ENCODE results near the gene DSCAML1.

DSCAML1 gene

GRCh38 chr11:117629891-117630538 lies 167.0 kb downstream of the DSCAML1 start:
- H2BK15ac ChIP-seq (ENCODE audit: low read length) = no peak overlapping the region
- H3K36me3 ChIP-seq (replicated peaks in 1 of 2; ENCODE audit: control insufficient read depth in 2 of 2, insufficient read depth in 2 of 2, low read length in 2 of 2) = no peaks in the 10 kb centered on the region
- peaks cover 0 to 58% (median 0%) of the 10 kb centered on the region in 3 experiments for H3K27me3 ChIP-seq (ENCODE audit: control insufficient read depth in 3 of 3, insufficient read depth in 3 of 3, low read depth in 1 of 3, low read length in 3 of 3)
- H3K4ac ChIP-seq (ENCODE audit: low read length) = no peak overlapping the region
- peaks cover 0 to 2% of the 10 kb centered on the region in 2 donors for H3K4me1 ChIP-seq (ENCODE audit: control insufficient read depth in 2 of 2, insufficient read depth in 1 of 2, low read depth in 1 of 2, low read length in 2 of 2)
- H3K23ac ChIP-seq (ENCODE audit: low read depth, low read length, poor library complexity) = peak overlapping the region; percentile 22
- no peak for DNase-seq (ENCODE audit: low spot score)
- H4K8ac ChIP-seq (ENCODE audit: low read depth, low read length) = no peak overlapping the region
- peak overlapping the region; percentile 73 for H2AK5ac ChIP-seq (ENCODE audit: low read depth, low read length)
- no peak overlapping the region for H2BK12ac ChIP-seq (ENCODE audit: low read length)
- no peak overlapping the region for H2BK5ac ChIP-seq (ENCODE audit: low read length)
- H3K4me3 ChIP-seq (ENCODE audit: low read length in 2 of 2) = peak overlapping the region in 1 of 2 donors; percentile 13
- no peak overlapping the region for H2AFZ ChIP-seq (ENCODE audit: low read length)
- H3K4me2 ChIP-seq (ENCODE audit: insufficient read depth, low read length, poor library complexity, severe bottlenecking) = no peak overlapping the region
- no peak overlapping the region for H3K27ac ChIP-seq (replicated peaks; ENCODE audit: low read length)
- no CpG with 5 or more reads among the region's 9 CpGs for WGBS, 2 donors (ENCODE audit: extremely low coverage in 2 of 2, insufficient read length in 2 of 2, insufficient replicate concordance in 1 of 2)
- H4K91ac ChIP-seq (ENCODE audit: low read depth, low read length, poor library complexity) = no peak overlapping the region
- no peak overlapping the region for H2BK120ac ChIP-seq (ENCODE audit: low read depth, low read length)
- no peak overlapping the region for H3K9ac ChIP-seq (ENCODE audit: low read depth, low read length, poor library complexity)
- H3K18ac ChIP-seq (ENCODE audit: low read length) = no peak overlapping the region
- H3K14ac ChIP-seq (ENCODE audit: low read length) = peak overlapping the region; percentile 87
- H3K9me3 ChIP-seq (replicated peaks in 1 of 2; ENCODE audit: control insufficient read depth in 2 of 2, insufficient read depth in 1 of 2, low read depth in 1 of 2, low read length in 2 of 2) = no peaks in the 10 kb centered on the region
- H3K79me1 ChIP-seq (ENCODE audit: low read depth, low read length) = no peaks in the 10 kb centered on the region

- no peaks in the 10 kb centered on the region for H3K79me1 ChIP-seq (ENCODE audit: low read depth, low read length)
- peaks cover 0 to 2% of the 10 kb centered on the region in 2 donors for H3K4me1 ChIP-seq (ENCODE audit: control insufficient read depth in 2 of 2, insufficient read depth in 1 of 2, low read depth in 1 of 2, low read length in 2 of 2)
- H4K8ac ChIP-seq (ENCODE audit: low read depth, low read length) = no peak overlapping the region
- H3K18ac ChIP-seq (ENCODE audit: low read length) = no peak overlapping the region
- no peak overlapping the region for H2BK5ac ChIP-seq (ENCODE audit: low read length)
- H4K91ac ChIP-seq (ENCODE audit: low read depth, low read length, poor library complexity) = no peak overlapping the region
- H2AFZ ChIP-seq (ENCODE audit: low read length) = no peak overlapping the region
- WGBS, 2 donors (ENCODE audit: extremely low coverage in 2 of 2, insufficient read length in 2 of 2, insufficient replicate concordance in 1 of 2) = no CpG with 5 or more reads among the region's 6 CpGs
- no peak overlapping the region for H2BK12ac ChIP-seq (ENCODE audit: low read length)
- H3K36me3 ChIP-seq (replicated peaks in 1 of 2; ENCODE audit: control insufficient read depth in 2 of 2, insufficient read depth in 2 of 2, low read length in 2 of 2) = no peaks in the 10 kb centered on the region
- no peak overlapping the region for H3K9ac ChIP-seq (ENCODE audit: low read depth, low read length, poor library complexity)
- H3K4me3 ChIP-seq (ENCODE audit: low read length in 2 of 2) = no peak overlapping the region
- peaks cover 0 to 50% (median 0%) of the 10 kb centered on the region in 3 experiments for H3K27me3 ChIP-seq (ENCODE audit: control insufficient read depth in 3 of 3, insufficient read depth in 3 of 3, low read depth in 1 of 3, low read length in 3 of 3)
- DNase-seq (ENCODE audit: low spot score) = no peak
- H3K14ac ChIP-seq (ENCODE audit: low read length) = no peak overlapping the region
- no peak overlapping the region for H3K27ac ChIP-seq (replicated peaks; ENCODE audit: low read length)
- H3K4ac ChIP-seq (ENCODE audit: low read length) = no peak overlapping the region
- no peaks in the 10 kb centered on the region for H3K9me3 ChIP-seq (replicated peaks in 1 of 2; ENCODE audit: control insufficient read depth in 2 of 2, insufficient read depth in 1 of 2, low read depth in 1 of 2, low read length in 2 of 2)
- H2BK15ac ChIP-seq (ENCODE audit: low read length) = peak overlapping the region; percentile 49
- no peak overlapping the region for H3K23ac ChIP-seq (ENCODE audit: low read depth, low read length, poor library complexity)
- no peak overlapping the region for H2BK120ac ChIP-seq (ENCODE audit: low read depth, low read length)
- no peak overlapping the region for H2AK5ac ChIP-seq (ENCODE audit: low read depth, low read length)
- no peak overlapping the region for H3K4me2 ChIP-seq (ENCODE audit: insufficient read depth, low read length, poor library complexity, severe bottlenecking)
Observed at GRCh38 chr11:117629146-117629545, 167.9 kb downstream of the DSCAML1 start.

GRCh38 chr11:117627259-117627658 lies 169.8 kb downstream of the DSCAML1 start:
- Histone ChIP-seq H3K9ac (ENCODE audit: low read depth, low read length, poor library complexity) (no peak overlapping the region), H3K14ac (ENCODE audit: low read length) (no peak overlapping the region), H2BK12ac (ENCODE audit: low read length) (no peak overlapping the region), H4K91ac (ENCODE audit: low read depth, low read length, poor library complexity) (no peak overlapping the region), H3K4me2 (ENCODE audit: insufficient read depth, low read length, poor library complexity, severe bottlenecking) (no peak overlapping the region), H3K4me1 (ENCODE audit: control insufficient read depth in 2 of 2, insufficient read depth in 1 of 2, low read depth in 1 of 2, low read length in 2 of 2) (no peaks in the 10 kb centered on the region), H2BK120ac (ENCODE audit: low read depth, low read length) (no peak overlapping the region), H4K8ac (ENCODE audit: low read depth, low read length) (no peak overlapping the region), H2AK5ac (ENCODE audit: low read depth, low read length) (no peak overlapping the region), H2BK5ac (ENCODE audit: low read length) (no peak overlapping the region), H2BK15ac (ENCODE audit: low read length) (no peak overlapping the region), H3K23ac (ENCODE audit: low read depth, low read length, poor library complexity) (no peak overlapping the region), H2AFZ (ENCODE audit: low read length) (no peak overlapping the region), H3K79me1 (ENCODE audit: low read depth, low read length) (no peaks in the 10 kb centered on the region), H3K4ac (ENCODE audit: low read length) (no peak overlapping the region), H3K18ac (ENCODE audit: low read length) (peak overlapping the region; percentile 15), H3K9me3 (replicated peaks in 1 of 2; ENCODE audit: control insufficient read depth in 2 of 2, insufficient read depth in 1 of 2, low read depth in 1 of 2, low read length in 2 of 2) (no peaks in the 10 kb centered on the region), H3K27me3 (ENCODE audit: control insufficient read depth in 3 of 3, insufficient read depth in 3 of 3, low read depth in 1 of 3, low read length in 3 of 3) (peaks cover 0 to 31% (median 0%) of the 10 kb centered on the region in 3 experiments), H3K27ac (replicated peaks; ENCODE audit: low read length) (no peak overlapping the region), H3K4me3 (ENCODE audit: low read length in 2 of 2) (peak overlapping the region in 1 of 2 donors; percentile 39), H3K36me3 (replicated peaks in 1 of 2; ENCODE audit: control insufficient read depth in 2 of 2, insufficient read depth in 2 of 2, low read length in 2 of 2) (no peaks in the 10 kb centered on the region)
- no CpG with 5 or more reads among the region's 13 CpGs for WGBS, 2 donors (ENCODE audit: extremely low coverage in 2 of 2, insufficient read length in 2 of 2, insufficient replicate concordance in 1 of 2)
- no peak for DNase-seq (ENCODE audit: low spot score)

GRCh38 chr11:117626576-117626975 lies 170.4 kb downstream of the DSCAML1 start:
- Histone ChIP-seq H2BK120ac (ENCODE audit: low read depth, low read length) (no peak overlapping the region), H2BK15ac (ENCODE audit: low read length) (no peak overlapping the region), H3K79me1 (ENCODE audit: low read depth, low read length) (no peaks in the 10 kb centered on the region), H3K4me3 (ENCODE audit: low read length in 2 of 2) (no peak overlapping the region), H3K9me3 (replicated peaks in 1 of 2; ENCODE audit: control insufficient read depth in 2 of 2, insufficient read depth in 1 of 2, low read depth in 1 of 2, low read length in 2 of 2) (peaks cover 0 to 2% of the 10 kb centered on the region in 2 donors), H3K4me1 (ENCODE audit: control insufficient read depth in 2 of 2, insufficient read depth in 1 of 2, low read depth in 1 of 2, low read length in 2 of 2) (no peaks in the 10 kb centered on the region), H3K4ac (ENCODE audit: low read length) (no peak overlapping the region), H3K4me2 (ENCODE audit: insufficient read depth, low read length, poor library complexity, severe bottlenecking) (no peak overlapping the region), H2AFZ (ENCODE audit: low read length) (no peak overlapping the region), H3K36me3 (replicated peaks in 1 of 2; ENCODE audit: control insufficient read depth in 2 of 2, insufficient read depth in 2 of 2, low read length in 2 of 2) (no peaks in the 10 kb centered on the region), H3K9ac (ENCODE audit: low read depth, low read length, poor library complexity) (no peak overlapping the region), H3K18ac (ENCODE audit: low read length) (peak overlapping the region; percentile 54), H3K27me3 (ENCODE audit: control insufficient read depth in 3 of 3, insufficient read depth in 3 of 3, low read depth in 1 of 3, low read length in 3 of 3) (peaks cover 0 to 26% (median 0%) of the 10 kb centered on the region in 3 experiments), H3K14ac (ENCODE audit: low read length) (no peak overlapping the region), H3K27ac (replicated peaks; ENCODE audit: low read length) (no peak overlapping the region), H2AK5ac (ENCODE audit: low read depth, low read length) (peak overlapping the region; percentile 3), H2BK12ac (ENCODE audit: low read length) (no peak overlapping the region), H3K23ac (ENCODE audit: low read depth, low read length, poor library complexity) (no peak overlapping the region), H4K91ac (ENCODE audit: low read depth, low read length, poor library complexity) (no peak overlapping the region), H4K8ac (ENCODE audit: low read depth, low read length) (no peak overlapping the region), H2BK5ac (ENCODE audit: low read length) (no peak overlapping the region)
- no CpG with 5 or more reads among the region's 9 CpGs for WGBS, 2 donors (ENCODE audit: extremely low coverage in 2 of 2, insufficient read length in 2 of 2, insufficient replicate concordance in 1 of 2)
- DNase-seq (ENCODE audit: low spot score) = no peak
